H1 (cell line): ENCODE results near the gene ASB8. TPM values are rescaled to one million over a fixed set of nuclear protein-coding genes. Genes with fewer than 3 reads are reported as not detected.

ENCODE experiments used
- POLR2AphosphoS5 ChIP-seq: IDR thresholded peaks from 2 replicates; pipeline ENCODE4 v1.6.1; 2011; ENCODE audit warnings: low read depth, low read length
- polyA plus RNA-seq, 7 experiments: library from polyadenylated mRNA; depleted of rRNA in 3 of 7; stranded (reverse) in 5 of 7; unstranded in 2 of 7; fragments of >200 nt in 5 of 7; fragments of 200-250 nt in 2 of 7; gene quantifications; 1 replicate in 5 of 7; 2 replicates in 1 of 7; 4 replicates in 1 of 7; pipeline versions ENCODE4 v1.2.1 to v1.2.3, GENCODE V29; 2011 to 2013; ENCODE audit warnings: missing spikeins in 2 of 7, mixed read lengths in 2 of 7
- total RNA-seq: library from RNA; stranded (reverse); fragmentation: NEBNext Ultra II Directional; extraction: Animal tissue kit (Norgen Biotek cat#: 25700); gene quantifications from 2 replicates; pipeline ENCODE4 v1.2.1, GENCODE V29; 2021

Gene ASB8
- total and polyA plus RNA-seq, 2 of the 8 experiments (the other 6 are each of a cell fraction or from before 2014, with no cell fraction given), result 3.8 to 8.3 TPM

DNA sequence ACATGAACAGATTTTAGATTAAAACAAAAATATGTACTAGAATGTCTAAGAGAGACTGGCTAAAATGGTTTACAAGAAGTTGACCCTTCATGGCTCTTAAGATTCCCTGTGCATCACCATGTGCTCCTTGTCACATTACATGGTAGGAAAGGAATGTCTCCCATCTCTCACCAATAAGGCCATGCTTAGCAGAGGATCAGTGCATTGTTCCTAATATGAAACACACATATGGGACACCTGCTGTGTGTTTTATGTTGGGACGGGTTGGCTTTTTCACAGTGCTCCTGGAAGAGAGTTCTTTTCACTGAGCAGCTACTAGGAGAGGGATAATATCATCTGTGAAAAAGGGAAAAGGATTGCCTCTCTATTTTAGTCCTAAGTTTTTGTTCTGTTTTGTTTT lies 28.5 kb downstream of the ASB8 start (continued):
- no peak for TF ChIP-seq POLR2AphosphoS5
